GM18511 (cell line): ENCODE measurements around the gene YIPF5.

Experiments used
- ATAC-seq: cut with Tn5 transposase; IDR thresholded peaks from one replicate; pipeline ENCODE4 v1.9.1; 2021; ENCODE audit warnings: mild to moderate bottlenecking, moderate library complexity; ENCODE audit not compliant: unreplicated experiment

YIPF5 gene

DNA sequence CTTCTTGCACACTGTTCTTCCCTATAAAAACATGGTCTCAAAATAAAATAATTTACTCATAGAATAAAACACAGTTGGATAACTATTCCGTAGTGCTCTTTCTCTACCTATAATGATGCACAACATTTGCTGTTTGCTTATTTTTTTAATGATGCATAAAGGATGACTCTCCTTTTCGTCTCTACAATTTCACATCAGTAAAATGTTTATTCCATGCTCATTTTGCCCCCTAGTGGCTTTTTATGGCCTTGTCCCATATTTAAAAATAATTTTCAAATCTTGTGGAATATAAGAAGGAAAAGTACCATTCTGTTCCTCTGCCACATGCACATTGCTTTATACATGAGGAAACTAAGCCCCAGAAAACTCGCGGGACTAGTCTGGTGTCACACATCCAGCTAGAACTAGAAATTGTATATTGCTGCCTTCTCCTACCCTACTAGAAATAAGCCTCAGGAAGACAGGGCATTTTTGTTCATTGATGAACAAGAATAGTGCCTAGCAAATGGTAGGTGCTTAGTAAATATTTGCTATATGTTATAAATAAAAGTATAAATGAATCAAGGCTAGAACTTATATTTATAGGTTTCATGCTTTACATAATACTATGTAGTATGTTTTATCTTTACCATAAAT lies 12.9 kb upstream of the YIPF5 start:
- no peak for ATAC-seq

DNA sequence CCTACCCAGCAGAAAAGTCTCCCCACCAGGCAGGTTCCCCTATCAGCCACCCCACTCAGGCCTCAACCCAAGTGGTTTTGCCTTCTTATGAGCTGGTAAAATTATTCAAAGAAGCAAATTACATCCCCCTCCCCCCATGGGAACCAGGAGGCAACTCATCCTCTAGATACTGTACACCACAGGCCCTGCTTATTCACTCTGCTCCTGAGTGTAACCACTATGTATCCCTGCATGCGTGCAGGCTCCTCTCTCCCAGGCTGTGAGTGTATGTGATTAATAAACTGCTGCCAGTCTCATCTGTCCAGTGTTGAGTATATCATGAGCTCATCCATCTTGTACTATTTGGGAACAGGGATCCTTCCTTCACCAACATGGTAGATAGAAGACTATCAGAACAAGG lies 8.8 kb upstream of the YIPF5 start:
- ATAC-seq = no peak

DNA sequence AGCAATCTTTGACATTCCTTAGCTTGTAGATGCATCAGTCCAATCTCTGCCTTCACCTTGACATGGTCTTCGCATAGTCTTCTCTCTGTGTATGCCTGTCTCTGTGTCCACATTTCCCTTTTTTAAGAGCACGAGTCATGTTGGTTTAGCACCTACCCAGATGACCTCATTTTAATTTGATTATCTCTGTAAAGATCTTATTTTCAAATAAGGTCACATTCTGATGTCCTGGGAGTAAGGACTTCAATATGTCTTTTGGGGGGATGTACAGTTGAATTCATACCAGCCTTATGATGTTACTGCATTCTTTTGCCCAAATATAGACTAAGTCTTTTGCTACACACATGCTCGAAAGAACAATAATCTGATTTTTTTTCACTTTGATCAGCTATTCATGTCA lies 7.1 kb upstream of the YIPF5 start:
- no peak for ATAC-seq

DNA sequence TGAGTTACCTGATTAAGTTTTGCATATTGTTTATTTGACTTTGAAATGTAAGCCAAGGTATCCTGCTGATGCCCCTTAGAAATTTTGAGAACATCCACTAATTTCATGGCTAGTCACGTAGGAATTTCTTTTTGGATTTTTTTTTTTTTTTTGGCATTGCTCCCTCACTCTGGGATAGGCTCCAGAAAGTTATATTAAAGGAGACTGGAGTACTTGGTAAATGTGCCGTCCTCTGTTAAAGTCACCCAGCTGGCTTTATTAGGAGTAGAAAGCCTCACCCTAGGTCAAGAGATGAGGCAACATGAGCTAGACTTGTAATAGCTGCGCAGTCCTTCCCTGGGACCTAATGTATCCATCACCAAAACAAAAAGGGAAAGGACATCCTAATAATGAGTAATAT lies 3.3 kb upstream of the YIPF5 start:
- ATAC-seq = no peak

DNA sequence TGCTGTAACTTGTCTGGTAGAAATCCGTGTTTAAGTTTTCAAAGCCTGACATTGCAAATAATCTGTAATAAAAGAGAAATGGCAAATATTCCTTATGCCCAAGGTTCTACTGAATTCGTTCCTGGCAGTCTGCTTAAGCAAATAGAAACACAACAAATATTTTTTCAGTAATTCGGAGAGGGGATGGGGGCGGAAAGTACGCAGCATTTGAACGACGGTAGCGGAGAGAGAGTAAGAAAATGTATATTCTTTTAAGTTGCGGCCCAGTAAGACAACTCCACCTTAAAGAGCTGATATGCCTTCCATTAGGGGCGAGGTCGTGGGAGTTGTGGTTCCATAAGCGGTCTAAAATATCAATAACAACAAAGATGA lies 569 bp downstream of the YIPF5 start:
- peak; percentile 3 for ATAC-seq

DNA sequence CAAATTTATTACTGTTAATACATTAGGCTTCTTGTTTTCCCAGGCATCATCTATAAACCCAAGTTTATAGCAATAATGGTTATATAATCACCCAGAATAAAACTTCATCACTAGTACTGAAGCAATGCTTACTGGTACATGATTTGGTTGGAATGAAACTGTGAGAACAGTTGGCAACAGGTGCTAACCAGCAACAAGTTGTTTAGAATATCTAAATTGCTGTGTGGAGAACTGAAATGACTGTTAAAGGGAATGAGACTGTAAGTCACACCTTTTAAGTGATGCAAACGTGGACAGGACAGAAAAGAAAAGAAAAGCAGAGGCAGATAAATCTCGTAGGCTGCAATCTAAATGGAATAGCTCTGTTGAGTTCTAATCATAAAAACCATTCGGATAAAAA lies 2.5 kb downstream of the YIPF5 start:
- no peak for ATAC-seq

DNA sequence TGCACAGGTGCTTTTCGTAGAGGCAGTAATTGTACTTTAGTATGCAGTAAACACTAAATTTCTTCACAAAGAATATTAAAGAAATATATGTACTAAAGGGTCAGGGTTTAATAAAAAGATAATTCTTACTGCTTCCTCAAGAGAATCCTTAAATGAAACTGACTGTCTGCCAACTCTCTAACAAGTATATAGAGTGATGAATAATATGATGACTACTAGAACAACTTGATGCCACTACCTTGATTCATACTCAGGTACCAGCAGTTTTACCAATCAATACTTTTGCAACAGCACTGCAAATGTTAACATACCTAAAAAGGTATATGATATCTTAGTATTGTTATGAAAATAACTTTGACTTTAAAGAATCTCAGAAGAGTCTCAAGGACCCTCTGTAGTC lies 3.8 kb downstream of the YIPF5 start:
- no peak for ATAC-seq

DNA sequence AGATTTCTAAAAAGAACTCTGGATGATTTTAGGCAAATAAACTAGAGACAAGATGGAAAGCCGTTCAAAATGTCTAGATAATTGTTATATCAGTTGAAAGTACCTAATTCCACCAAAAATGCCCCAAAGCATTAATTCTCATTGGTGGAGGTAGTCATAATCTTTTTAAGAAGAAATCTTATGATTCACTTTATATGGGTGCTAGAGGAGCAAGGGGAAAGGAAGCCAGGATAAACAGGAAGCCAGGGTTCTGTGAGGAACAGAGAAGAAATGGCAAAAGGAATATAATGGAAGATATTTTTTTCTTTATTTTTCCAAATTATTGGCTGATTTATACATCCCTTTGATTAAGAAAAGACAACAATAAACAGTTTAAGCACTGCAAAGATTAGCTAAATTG lies 7.8 kb downstream of the YIPF5 start:
- ATAC-seq = no peak

DNA sequence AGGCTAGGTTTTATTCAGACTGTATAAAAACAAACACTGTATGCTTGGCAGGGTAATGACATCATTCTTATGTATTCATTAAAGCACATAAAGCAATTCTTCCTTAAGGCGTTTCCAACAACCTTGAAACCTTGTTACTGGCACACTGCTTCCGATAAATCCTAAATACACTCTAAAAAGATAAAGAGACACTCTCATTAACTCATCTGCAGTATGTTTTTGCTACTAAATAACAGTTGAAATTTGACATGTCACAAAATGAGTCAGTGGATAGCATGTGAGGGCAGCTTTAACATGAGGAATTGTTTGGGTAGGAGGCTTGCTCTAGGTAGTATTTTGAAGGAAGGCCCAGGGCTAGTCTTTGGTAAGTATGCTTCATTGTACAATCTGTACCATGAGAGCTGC lies 13.7 kb downstream of the YIPF5 start:
- no peak for ATAC-seq

DNA sequence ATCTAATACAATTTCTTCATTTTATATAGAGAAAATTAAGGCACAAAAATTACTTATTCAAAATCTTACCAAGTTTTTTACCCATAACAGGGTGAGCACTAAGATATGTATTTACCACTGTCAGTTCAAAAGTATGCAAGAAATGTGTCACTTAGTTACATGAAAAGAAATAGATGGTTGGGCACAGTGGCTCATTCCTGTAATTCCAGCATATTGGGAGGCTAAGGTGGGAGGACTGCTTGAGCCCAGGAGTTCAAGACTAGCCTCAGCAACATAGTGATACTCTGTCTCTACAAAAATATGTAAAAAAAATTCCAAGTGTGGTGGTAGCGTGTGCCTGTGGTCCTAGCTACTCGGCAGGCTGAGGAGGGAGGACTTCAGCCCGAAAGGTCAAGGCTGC lies 19.4 kb downstream of the YIPF5 start:
- ATAC-seq = no peak

DNA sequence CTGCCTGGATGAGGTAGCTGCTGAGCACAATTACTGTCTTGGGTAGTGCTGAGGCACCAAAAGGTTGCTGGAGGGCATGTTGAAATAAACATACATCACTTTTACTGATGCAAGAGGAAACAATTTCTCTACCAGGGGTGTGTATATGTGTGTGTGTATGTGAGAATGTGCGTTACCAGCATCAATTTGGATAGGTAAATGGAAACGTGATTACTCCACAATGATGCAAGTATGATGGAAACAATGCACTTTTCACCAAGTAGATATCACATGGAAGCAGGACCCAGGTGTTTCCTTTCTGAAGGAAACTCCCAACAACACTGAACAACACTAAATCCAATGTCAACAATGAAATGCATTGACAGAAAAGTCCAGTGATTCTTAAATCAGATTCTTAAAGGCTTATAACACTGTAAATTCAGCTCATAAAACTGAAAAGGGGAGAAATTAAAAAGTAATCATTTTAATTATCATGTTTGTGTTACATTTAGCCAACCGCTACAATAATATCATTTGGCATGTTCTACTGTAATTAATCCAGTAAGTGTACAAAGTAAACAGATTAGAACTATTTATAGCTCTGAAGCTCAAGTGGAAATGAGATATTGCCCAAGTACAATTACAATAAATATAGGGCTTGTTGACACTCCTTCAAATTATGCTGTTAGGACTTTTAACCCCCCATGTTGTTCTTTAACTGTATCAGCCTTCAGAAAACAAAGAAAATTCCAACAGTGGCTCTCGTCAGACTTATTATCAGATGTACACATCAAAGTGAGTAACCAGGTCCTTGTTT lies 25.3 kb downstream of the YIPF5 start:
- ATAC-seq = no peak

DNA sequence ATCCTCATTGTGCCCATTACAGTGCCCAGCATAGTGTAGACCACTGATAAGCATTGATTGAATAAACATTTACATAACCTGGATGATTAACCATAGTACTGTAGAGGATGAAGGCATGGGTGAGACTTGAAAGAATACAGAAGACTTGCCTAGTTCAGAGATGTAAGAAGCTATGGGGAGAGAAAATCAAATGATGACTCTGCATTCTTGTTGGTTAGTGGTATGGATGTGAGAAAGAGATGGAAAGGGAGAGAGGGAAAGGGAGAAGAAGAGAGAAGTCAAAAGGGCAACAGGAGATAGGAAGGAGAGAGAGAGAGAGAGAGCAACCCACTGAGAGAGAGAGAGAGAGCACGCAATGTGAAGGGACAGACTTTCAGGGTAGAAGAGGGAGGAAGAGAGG lies 26.8 kb downstream of the YIPF5 start:
- ATAC-seq = no peak

DNA sequence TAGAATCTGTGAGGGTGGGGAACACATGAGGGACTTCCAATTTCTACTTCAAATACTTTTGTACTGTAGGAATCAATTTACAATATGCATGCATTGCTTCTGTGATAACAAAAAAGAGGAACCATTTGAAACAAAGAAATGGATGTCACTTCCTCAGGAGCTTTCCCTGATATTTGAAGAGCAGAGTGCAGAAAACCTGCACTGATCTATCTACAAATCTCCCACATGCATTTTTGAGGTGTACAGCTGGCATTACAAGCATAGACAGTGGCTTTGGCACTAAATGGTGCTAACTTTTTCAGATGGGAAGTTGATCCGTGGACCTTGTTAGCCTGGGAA lies 27.7 kb downstream of the YIPF5 start:
- ATAC-seq = no peak

DNA sequence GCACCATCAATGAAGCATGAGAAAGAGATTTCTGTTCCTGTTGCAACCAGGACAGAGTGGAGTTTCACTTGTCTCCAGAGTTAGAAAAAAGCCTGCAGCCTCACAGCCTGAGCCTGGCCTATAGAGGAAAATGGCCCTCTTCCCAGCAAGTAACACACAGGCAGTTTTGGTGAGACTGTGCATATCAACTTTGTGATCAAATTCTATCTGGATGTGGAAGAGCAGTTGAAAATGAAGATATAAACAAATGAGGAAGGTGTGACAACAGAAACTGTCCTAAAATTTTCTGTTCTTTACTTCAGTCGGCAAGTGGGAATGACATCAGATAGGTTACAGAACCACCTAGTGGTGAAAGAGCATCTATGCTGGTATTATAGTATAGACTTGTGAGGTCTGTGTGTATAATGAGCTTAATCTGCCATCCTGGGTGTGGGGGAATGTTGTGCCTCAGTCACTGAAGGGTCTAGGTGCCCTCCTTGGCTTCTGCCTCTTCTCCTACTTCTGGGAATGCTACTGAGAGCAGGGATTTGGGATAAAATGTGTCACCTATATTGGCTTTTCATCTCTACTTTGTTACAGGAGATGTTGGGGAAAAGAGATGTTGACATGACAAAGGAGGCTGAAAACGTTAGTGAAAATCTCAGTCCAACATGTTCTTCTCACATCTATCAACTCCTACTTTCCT lies 28.2 kb downstream of the YIPF5 start:
- ATAC-seq = peak; percentile 99

DNA sequence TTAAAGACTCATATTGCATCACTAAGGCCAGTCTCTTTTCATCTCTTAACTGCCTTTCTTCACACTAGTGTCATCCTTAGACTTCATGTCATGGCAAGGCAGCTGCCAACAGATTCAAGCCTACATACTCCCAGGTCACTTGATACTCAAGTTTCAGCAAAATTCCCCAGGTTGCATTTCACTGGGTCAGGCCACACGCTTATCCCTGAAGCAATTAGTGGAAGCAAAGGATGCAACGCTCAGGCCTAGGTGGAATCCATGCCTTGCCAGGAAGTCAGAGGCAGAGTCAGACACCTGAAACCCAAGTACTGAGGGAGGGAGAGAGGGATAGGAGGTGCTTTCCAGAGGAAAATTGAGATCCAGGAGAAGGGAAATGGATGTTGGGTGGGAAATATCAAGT lies 28.9 kb downstream of the YIPF5 start:
- peak; percentile 1 for ATAC-seq

DNA sequence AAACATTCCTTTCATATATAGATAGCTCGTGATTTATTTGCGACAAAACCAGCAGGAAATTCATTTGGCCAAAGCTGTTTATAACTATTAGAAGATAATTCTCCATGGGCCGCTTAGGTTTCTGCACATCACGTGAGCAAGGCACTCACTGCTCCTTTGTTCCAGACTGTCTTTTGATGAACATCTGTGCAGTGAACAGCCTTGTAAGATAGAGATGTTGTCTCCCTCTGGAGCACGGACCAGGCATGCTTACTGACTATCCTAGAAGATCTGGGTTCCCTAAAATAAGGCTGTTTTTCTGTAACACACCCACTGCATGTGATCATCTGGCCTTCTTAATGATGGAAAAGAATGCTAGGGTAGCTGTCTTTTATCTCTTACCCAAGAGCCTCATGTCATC lies 30.9 kb downstream of the YIPF5 start:
- ATAC-seq = no peak

DNA sequence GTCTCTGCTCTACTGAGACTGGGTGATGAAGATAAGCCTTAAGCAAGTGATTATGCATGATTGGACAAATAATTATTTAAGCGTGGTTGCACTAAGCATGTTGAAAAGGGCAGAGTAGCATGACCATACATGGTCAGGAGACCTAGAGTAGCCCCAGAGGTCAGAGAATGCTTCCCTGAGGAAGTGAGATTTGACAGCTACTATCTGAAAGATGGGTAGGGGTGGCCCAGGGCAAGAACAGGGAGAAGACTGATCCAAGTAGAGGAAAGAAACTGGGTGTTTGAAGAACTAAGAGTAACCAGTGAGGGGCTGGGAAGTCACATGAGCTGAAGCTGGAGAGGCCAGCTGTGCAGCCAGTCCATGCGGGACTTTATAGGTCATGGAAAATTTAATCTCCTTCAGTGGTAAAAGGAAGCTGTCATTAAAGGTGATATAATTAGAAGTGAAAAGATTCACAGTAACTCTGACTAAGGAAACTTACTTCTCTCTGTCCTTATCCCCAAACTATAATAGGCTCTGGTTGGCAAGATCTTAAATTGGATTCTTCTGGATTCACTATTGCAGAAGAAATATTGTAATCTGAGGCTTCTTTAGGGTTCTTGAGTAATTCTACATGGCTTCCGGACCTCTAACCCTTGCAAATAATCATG lies 35.2 kb downstream of the YIPF5 start:
- ATAC-seq = no peak

DNA sequence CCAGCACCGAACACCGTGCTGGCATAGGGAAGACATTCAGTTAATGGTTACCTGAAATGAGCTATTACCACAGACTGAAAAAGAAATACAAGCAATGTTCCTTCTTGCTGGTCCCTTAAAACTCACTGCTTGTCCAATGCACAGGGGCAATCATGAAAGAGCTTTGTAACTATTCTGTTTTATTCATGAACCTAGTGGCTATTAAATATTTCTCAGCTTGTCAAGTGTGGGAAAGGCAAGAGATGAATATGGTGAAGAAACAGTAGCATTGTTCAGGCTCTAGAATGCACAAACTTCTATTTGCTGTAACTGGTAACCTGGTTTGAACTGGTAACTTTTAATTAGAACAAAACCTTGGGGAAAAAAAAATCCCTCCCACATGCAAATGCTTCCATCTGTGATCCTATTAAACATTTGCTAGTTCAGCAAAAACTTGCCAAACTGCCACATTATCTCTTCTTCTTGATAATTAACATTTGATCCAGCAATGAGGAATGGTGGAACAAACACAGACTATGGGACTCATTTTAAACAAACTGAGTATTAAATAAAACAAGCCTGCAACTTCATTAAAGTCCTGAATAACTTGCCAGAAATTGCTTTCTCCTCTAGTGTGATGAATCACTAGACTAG lies 36.1 kb downstream of the YIPF5 start:
- ATAC-seq = no peak

DNA sequence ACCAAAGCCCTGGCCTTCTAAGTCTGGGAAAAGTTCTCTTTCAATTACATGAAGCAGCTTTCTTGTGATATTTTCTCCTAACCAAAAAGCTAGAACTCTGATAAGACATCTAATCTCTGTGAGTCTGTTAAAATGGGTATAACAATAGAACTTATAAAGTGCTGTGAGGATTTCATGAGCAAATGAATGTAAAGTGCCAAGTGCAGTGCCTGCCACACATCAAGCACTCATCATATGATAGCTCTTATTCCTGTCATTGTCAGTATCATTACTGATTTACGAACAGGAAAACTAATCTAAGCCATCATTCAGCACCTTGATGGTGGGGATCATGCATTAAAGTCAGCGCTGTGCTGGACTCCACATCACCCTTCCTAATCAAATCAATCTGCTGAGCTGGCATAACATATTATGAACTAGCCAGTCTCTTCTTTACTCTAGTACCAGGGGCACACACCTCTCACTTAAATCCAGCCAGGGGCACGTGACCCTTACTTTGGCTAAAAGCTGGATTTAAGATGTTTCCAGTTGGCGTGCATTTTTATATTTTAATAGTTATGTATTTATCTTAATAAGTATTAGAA lies 37.3 kb downstream of the YIPF5 start:
- no peak for ATAC-seq

DNA sequence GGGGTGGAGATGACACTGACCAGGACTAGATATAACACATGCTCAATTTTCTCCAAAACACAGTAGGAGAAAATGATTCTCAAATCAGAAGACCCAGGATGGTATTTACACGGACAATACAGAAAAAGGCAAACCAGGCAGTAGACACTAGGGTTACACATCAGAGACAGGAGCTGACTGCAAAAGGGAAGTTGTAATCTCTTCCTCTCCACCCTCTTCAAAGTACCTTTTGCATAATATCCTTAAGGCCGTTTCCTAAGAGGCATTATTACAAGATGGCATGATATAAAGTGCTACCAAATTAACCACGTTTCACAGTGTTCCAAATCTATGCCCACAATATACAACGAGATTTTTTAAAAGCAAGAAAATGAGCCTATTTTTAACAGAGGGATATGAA lies 39.2 kb downstream of the YIPF5 start:
- ATAC-seq = no peak

DNA sequence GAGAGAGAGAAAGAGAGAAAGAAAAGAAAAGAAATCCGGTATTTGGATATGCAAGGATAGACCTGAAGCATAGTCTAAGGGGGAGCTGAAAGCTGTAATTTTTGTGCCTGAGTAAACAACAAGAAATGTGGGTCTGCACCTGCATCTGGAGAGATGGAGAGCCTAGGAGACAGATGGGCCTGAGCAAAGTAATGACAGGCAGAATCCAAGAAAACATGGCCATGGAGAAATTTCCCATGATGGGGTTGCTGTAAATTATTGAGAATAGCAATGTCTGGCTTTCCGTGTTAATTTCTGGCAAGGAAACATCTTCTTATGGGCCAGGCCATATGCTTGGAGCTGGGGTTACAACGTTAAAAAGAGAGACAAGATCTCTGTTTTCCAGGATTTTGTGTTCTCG lies 40.2 kb downstream of the YIPF5 start:
- no peak for ATAC-seq
